Measurements from ENCODE around the gene HIVEP3.

HIVEP3 gene

DNA sequence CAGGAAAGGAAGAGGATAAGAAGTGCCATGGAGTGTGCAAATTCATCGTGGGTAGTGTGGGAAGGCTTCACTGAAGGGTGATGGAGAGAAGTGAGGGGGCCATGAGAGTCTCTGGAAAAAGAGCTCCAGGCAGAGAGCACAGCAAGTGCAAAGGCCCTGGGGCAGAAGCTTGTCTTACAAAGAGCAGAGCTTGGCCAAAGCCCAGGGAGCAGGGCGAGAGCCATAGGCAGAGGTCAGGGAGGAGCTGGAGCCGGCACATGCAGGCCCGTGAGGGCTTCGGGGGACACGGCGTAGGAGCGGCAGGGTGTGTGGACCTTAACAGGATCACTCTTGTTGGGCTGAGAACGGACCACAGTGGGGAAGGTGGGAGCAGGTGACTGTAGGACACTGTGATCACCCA lies 350.5 kb downstream of the HIVEP3 start:
- Mint-ChIP-seq H3K27ac (no peak overlapping the region), H3K27me3 (ENCODE audit: low read depth) (peaks cover 24% of the 10 kb centered on the region), H3K9me3 (no peaks in the 10 kb centered on the region), H3K36me3 (ENCODE audit: low read depth) (no peaks in the 10 kb centered on the region), H3K4me1 (no peaks in the 10 kb centered on the region), H3K4me3 (no peak overlapping the region)
- TF ChIP-seq, protein P1, sequence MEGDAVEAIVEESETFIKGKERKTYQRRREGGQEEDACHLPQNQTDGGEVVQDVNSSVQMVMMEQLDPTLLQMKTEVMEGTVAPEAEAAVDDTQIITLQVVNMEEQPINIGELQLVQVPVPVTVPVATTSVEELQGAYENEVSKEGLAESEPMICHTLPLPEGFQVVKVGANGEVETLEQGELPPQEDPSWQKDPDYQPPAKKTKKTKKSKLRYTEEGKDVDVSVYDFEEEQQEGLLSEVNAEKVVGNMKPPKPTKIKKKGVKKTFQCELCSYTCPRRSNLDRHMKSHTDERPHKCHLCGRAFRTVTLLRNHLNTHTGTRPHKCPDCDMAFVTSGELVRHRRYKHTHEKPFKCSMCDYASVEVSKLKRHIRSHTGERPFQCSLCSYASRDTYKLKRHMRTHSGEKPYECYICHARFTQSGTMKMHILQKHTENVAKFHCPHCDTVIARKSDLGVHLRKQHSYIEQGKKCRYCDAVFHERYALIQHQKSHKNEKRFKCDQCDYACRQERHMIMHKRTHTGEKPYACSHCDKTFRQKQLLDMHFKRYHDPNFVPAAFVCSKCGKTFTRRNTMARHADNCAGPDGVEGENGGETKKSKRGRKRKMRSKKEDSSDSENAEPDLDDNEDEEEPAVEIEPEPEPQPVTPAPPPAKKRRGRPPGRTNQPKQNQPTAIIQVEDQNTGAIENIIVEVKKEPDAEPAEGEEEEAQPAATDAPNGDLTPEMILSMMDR (IDR thresholded peaks at IDR 0.05; ENCODE audit: unreplicated experiment in 3 of 3) = no peak

DNA sequence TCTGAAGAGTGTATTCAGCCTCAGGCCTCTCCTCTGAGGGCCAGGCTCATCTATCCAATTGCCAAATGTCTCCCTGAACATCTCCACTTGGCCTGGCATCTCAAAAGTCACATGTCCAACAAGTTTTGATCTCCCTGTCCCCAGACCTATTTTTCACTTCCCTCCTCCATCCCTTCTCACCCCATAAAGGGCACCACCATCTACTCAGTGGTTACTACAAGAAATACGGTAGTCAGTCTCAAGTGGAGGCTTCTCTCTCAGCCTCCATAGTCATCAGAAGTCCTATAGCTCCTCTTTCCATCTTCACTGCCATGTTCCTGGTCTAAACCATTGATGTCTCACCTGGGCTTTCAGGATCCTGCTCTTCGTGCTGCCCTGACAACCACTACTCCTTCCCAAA lies 351.8 kb downstream of the HIVEP3 start:
- TF ChIP-seq, protein P1 (IDR thresholded peaks at IDR 0.05; ENCODE audit: unreplicated experiment in 3 of 3) = no peak
- H3K27ac Mint-ChIP-seq = no peak overlapping the region
- H3K4me1 Mint-ChIP-seq = no peaks in the 10 kb centered on the region
- no peaks in the 10 kb centered on the region for H3K36me3 Mint-ChIP-seq (ENCODE audit: low read depth)
- H3K4me3 Mint-ChIP-seq = no peak overlapping the region
- H3K27me3 Mint-ChIP-seq (ENCODE audit: low read depth) = peaks cover 26% of the 10 kb centered on the region
- H3K9me3 Mint-ChIP-seq = no peaks in the 10 kb centered on the region

- Mint-ChIP-seq H3K36me3 (ENCODE audit: low read depth) (no peaks in the 10 kb centered on the region), H3K9me3 (no peaks in the 10 kb centered on the region), H3K4me1 (peaks cover under 1% of the 10 kb centered on the region), H3K27ac (no peak overlapping the region), H3K4me3 (no peak overlapping the region), H3K27me3 (ENCODE audit: low read depth) (peaks cover 20% of the 10 kb centered on the region)
- TF ChIP-seq, protein P1 (IDR thresholded peaks at IDR 0.05; ENCODE audit: unreplicated experiment in 3 of 3) = no peak
Observed at GRCh38 chr1:41566274-41566885, 352.3 kb downstream of the HIVEP3 start.

DNA sequence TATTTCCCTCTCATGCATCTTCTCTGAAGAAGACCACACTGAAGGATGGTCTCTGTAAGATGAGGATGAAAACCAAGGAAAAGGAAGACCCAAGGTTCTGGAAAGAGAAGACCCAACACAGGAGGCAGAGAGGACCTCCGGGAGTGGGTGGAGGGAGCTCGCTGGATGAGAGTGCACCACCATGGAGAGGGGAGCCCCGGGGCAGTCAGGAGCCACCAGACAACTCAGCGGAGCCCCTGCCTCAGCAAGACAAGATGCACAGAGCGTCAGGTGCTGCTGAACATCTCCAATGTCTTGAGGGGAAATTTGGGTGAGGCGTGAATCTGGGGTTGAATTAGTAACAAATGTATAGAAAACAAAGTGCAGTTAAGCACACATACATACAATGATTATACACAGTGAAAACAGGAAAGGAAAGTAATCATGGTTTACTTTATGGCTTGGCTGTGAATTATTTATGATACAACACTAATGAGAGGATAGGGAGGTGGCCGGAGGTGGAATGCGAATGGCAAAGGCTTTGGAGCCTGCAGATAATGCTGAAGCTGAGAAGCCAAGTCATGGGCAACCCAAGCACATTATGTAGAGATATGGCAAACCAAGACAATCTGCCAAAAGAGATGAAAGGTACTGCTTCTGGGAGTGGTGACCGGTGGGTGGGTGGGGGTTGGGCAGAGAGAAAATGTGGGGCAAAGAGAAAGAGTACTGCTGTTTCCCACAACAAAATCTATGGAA lies 353.8 kb downstream of the HIVEP3 start:
- no peak overlapping the region for H3K4me3 Mint-ChIP-seq
- no peak overlapping the region for H3K27ac Mint-ChIP-seq
- no peaks in the 10 kb centered on the region for H3K9me3 Mint-ChIP-seq
- TF ChIP-seq, protein P1 (IDR thresholded peaks at IDR 0.05; ENCODE audit: unreplicated experiment in 3 of 3) = no peak
- H3K4me1 Mint-ChIP-seq = peaks cover 6% of the 10 kb centered on the region
- no peaks in the 10 kb centered on the region for H3K36me3 Mint-ChIP-seq (ENCODE audit: low read depth)
- peaks cover 11% of the 10 kb centered on the region for H3K27me3 Mint-ChIP-seq (ENCODE audit: low read depth)

GRCh38 chr1:41562328-41562727 lies 356.4 kb downstream of the HIVEP3 start:
- no peak overlapping the region for H3K4me3 Mint-ChIP-seq
- TF ChIP-seq, protein P1 (IDR thresholded peaks at IDR 0.05; ENCODE audit: unreplicated experiment in 3 of 3) = no peak
- H3K27ac Mint-ChIP-seq = no peak overlapping the region
- H3K27me3 Mint-ChIP-seq (ENCODE audit: low read depth) = peaks cover 15% of the 10 kb centered on the region
- H3K4me1 Mint-ChIP-seq = peaks cover 22% of the 10 kb centered on the region
- H3K36me3 Mint-ChIP-seq (ENCODE audit: low read depth) = no peaks in the 10 kb centered on the region
- peaks cover 2% of the 10 kb centered on the region for H3K9me3 Mint-ChIP-seq

DNA sequence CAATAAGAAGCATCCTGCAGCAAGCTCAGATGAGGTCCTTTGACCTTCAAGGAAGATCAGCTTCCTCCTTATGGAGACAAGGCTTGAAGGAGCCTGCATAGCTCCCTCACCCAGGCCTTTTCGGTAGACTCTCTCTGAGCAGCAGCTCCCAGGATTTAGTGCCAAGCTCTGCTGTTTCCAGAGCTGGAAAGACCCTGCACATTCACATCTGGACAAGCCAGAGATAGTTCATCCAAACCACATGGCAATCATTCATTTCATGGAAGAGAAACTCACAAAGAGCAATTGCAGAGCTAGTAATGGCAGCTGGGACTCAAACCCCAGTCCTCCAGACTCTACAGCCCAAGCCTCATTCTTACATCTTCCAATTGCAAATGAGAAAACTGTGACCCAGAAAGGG lies 357.8 kb downstream of the HIVEP3 start:
- Mint-ChIP-seq H3K27ac (no peak overlapping the region), H3K27me3 (ENCODE audit: low read depth) (peaks cover 15% of the 10 kb centered on the region), H3K4me3 (no peak overlapping the region), H3K36me3 (ENCODE audit: low read depth) (no peaks in the 10 kb centered on the region), H3K4me1 (peaks cover 26% of the 10 kb centered on the region), H3K9me3 (peaks cover 14% of the 10 kb centered on the region)
- TF ChIP-seq, protein P1 (IDR thresholded peaks at IDR 0.05; ENCODE audit: unreplicated experiment in 3 of 3) = no peak

All from nephron (organoid).